HG03565 (cell line): ENCODE measurements around the gene KCNAB1.
A peak's percentile ranks its signal among the peaks of the same experiment; 100 is the strongest.

ENCODE experiments used
- ATAC-seq: cut with Tn5 transposase; IDR thresholded peaks from one replicate; pipeline ENCODE4 v1.9.1; 2021; ENCODE audit warnings: mild to moderate bottlenecking, moderate library complexity; ENCODE audit not compliant: unreplicated experiment

Gene KCNAB1

DNA sequence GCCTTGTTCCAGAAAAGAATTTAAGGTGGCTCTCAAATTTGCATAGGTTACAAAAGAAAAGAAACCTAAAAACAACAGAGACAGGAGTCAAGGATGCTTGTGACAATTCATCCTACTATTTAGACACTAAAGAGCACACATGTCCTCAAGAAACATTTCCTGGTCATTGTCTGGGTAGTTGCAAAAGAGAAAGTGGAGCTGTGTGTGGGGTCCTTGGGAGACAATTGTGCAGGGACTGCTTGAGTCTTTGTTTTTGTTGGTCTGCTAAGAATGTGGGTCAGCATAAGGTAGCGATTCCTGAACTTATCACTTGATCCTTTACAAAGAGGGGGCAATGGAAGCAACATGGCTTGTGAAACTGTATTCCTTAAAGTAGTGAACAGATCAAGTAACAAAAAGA lies 185.3 kb downstream of the KCNAB1 start:
- ATAC-seq: no peak

DNA sequence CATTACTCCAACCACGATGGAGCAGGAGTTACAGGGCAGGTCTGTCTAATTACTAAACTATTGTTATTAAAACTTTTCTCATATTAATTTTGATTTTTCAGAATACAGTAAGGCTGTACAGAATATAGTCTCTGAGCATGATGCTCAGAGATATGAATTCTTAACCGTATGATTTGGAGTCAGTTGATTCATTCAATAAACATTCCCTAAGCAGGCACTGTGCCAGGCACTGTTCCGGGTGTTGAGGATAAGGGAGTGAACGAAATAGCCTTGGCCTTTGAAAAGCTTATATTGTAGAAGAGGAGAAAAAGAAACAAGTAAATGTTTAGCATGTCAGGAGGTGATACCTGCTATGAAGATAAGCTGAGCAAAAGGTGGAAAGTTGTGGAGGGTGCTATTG lies 187.3 kb downstream of the KCNAB1 start:
- no peak for ATAC-seq

DNA sequence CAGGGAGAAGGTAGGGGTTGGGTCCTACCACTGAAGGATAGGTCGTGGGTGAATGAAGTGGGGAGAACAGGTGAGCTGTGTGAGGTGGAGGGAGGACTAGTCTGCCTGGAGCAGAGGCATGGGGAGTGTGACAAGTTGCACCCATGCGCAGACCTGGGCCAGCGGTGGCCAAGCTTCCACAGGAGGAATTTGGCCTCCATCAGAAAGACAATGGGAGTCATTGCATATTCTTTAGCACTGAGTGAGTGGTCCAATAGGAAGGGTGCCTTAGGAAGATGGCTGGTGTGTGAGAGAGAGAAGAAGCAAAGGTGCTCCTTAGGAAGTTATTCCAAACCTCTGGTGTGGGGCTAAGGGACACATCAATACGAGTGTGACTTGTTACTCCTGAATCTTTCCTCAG lies 191.1 kb downstream of the KCNAB1 start:
- no peak for ATAC-seq

DNA sequence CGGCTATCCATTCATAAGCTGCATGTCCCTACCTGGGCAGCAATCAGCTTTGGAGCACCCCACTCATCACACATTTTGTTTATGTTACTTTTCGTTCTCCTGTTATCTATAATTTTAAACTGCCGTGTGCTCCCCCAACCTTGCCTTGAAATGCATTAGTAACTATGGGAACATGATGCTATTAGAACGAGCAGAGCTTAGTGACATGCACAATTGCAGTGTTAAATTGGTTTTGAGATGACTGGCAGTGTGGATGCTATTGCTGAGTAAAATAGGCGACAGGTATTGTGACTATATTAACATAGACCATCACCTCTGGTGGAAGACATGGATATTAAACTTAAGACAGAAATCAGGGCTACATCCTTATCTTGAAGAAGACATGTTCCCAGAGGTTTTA lies 191.6 kb downstream of the KCNAB1 start:
- ATAC-seq: no peak

DNA sequence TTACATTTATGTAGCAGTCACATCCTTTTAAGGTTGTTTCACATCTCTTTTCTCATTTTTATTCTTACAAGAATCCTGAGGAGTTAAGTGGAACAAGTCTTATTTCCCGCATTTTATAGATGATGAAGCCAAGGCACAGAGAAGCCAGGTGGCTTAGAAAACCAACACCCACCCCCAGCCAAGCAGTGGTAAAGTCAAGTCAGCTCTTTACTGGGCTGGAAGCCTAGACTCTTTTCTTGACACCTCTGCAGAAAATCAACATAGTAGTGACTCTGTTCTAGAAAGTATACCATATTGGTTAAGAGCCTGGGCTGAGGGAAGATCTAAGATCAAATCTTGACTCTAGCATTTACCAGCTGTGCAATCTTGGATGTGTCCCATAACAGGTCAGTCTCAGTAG lies 195.7 kb downstream of the KCNAB1 start:
- no peak for ATAC-seq

DNA sequence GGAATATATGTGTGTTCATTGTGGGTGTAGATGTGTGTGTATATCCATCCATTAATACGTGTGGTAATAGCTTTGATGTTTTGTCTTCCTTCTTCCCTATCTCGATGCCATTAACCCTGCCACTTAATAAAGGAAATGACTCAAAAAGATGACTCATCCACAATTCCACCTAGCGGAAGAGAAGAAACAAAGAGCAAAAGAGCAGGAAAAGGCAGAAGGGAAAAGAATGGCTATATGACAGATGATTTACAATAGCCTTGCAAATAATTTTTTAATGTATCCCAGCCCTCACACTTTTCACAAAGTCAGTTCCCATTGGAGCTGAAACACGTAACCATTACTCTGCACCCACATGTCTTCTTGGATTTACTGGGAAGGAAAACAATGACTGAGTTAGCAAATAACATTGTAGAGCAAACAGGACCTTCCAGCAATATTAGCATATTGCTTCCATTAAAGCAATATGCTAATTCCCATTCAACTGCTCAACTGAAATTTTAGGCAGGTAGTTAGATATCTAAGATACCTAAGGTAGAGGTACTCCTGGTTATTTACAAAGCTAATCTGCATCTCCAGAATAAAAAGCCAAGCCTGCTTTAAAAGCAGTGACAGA lies 197.2 kb downstream of the KCNAB1 start:
- no peak for ATAC-seq

DNA sequence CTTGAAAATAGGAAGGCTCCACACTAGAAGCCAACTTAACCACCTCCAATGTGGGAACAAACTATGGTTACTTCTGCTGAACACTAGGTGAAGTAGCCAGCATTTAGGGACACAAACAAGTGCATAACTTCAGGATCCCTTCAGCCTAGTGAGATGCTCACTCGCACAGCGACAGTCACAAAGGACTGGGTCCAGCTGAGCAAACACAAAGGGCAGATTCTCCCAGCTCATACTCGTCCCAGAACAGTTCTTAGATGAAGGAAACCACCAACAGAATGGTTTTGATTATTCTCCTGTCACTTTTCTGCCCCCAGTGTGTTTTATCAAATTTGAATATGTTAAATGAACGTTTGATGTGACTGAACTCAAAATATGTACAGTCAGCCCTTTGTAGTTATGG lies 201.6 kb downstream of the KCNAB1 start:
- ATAC-seq: no peak

DNA sequence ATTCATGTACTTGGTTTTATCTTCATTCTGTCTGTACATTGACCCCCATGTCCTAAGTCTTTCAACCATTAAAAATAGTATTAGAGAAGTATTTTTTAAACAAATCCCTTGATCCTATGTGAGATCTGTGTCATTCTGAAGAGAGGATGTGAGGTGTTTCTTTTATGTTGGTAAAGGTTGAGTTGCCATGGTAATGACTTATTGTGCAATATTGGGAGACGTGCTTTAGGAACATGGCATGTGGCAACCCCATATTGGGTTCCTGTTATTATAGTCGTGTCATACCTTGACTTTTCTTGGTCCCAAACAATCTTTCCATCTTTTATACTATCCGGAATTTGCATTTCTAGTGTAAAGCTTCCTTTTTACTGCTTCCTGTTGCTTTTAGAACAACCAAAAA lies 203.1 kb downstream of the KCNAB1 start:
- ATAC-seq: no peak

DNA sequence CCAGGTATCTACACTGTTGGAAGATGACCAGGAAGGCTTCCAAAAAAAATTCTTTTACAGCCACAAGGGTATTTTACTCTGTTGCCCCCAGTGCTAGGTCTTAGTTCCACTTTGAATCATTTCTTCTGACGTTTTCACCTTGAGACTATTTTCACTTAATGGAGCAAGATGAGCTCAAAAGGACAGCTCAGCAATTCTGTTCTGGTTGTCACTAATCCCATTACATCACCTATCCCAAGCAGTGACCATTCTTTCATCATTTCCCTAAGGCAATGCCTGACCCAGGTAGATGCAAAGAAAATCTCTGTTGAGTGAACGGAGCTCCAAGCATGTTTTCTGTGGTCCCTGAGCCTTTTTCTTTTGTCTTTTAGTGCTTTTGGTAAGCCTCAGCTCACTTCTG lies 210.0 kb downstream of the KCNAB1 start:
- ATAC-seq: no peak

DNA sequence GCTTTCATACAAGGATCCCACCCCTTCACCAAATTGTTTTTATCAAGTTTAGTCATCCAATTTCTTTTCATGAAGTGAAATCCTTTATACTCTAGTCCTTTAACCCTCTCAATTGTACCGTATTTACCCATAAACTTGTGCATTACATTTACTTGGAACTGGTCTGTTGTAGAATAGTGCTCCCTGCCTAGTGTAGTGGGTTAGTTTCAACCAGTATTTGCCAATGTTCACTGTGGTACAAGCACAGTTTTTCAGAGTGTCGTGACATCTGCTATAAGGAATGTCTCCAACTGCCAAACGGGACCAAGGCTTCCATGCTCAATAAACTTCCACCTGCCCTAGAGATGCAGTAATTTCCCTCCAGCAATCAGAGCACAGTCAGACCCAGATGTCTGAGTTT lies 211.9 kb downstream of the KCNAB1 start:
- ATAC-seq: no peak

DNA sequence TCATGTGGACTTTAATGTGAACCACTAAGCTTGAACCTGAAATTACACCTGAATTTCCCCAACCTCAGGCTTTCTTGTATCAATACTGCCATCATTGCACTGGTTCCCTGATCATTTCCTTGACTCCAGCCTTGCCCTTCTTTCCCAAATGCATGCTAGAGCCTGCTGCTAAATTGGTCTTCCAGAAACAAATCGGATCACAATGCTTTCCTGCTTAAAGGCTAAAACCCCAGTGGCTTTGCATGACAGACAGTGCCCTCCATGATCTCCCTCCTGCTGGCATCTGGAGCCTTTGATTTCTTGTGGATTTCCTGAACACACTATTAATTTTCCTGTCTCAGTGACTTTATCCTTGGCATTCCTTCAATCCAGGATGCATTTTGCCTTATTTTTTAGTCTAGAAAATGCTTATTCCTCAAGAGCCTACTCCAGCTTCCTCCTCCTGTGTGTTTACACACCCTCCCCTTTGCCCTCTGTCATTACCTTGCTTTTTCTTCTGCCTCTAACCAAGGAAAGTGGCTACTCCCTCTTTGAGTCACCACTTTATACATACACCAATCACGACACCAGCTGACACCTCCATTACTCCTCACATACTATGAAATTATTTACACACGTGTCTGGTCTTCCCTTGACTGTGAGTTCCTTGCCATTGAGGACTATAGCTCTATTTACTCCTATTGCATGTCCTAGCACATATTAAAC lies 214.6 kb downstream of the KCNAB1 start:
- ATAC-seq: no peak

DNA sequence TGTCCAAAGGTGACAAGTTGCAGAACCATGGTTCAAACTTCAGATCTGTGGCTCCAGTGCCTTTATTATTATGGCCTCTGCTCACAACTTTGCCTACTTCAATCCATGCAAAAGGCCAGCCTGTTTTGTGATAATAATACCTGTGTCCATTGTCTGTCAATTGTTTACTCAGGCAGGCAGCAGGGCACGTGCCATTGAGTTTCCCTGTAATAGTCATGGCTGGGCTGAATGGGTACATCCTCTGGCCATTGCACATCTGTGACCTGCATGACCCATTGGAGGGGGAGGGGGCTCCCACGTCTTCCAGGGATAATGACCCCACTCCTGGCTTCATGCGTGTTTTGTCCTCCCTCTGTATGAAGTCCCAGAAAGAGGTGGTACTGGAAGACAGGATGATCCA lies 219.1 kb downstream of the KCNAB1 start:
- ATAC-seq: no peak

DNA sequence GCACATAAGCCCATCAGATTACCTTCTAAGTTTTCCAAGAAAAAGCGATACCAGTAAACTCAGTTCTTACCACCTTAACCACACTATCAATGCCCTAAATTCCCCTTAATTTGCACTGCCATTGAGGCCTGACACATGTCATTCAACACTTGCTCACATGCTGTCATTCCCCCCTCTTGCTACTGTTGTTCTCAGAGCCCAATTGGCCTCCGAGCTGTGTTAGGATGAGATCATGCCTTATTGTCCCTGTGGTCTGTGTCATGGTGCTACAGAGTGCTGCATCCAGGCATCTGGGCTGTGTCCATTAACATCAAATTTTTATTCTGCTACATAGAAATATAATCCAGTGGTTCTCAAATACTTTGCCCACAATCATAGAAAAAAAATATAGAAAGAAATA lies 221.0 kb downstream of the KCNAB1 start:
- no peak for ATAC-seq

DNA sequence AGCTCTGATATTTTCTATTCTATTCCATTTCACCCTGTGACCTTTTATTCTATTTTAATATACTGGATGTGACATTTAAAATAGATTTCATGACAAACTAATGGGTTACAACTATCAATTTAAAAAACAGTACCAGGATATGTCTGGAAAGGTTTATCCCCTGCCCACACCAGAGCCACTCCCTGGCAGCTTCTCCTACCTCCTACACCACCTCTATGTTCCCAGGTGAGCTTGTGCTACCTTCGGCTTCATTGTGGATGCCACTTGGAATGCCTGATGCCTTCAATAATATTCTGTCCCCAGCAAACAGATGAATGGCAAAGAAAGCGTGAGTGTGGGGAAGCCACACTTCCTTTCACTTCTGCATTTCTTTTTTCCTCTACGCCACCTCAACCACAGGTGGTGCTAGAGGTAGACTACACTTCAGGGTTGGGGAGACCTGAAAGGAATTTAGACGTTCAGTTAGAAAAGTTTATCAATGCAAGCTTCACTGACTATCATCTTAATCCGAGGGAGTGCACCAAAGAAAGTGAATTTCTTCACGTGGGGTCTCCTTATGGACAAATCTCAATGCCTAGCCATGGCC lies 221.5 kb downstream of the KCNAB1 start:
- ATAC-seq: peak; percentile 100

DNA sequence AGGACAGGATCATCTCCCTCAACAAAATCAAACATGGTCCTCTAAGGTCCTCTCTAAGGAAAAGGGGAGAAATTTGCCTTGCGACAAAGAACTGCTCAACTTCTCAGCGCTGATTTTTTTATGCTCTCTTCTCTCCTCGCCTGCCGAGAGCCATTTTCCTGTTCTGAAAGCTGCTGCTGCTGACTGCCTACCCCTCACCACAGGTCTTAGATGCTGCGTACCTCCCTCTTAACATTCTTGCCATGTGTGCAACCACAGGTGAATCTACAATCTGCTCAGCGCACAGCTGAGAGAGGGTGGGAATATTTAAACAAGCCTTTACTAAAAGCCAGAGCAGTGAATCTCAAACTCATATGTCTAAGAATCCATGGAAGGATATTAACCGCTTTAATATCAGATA lies 223.8 kb downstream of the KCNAB1 start:
- no peak for ATAC-seq

DNA sequence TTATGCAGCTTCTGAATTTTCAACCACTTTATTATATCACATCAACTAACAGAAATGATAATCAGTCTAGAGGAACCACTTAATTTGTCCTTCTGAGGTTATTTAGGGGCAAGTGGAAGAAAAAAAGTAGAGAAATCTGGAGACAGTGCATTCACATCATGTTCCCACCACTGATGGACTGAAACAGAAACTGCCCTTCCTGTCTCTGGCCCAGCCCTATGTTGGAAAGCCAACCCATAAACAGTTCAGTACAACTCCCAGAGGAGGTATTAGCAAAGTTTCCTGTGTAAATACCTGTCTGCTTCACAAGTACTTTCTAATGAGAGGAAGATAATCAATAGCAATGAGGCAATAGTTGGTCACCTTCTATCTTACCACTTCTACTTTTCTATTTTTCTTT lies 228.7 kb downstream of the KCNAB1 start:
- ATAC-seq: no peak

DNA sequence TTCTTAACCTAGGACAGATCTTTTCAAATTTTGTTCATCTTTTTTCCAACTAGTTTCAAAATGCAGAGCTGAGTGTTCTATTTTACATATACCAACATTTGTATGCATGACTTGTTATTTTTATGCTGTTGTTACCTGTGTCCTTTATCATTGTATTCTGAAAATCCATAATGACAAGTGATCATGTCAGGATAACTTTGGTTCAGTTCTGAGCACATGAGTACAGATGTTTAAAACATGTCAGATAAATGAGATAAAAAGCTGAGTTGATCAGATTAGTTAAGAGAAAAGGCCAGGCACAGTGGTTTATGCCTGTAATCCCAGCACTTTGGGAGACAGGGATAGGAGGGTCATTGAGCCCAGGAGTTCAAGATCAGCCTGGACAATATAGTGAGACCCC lies 229.6 kb downstream of the KCNAB1 start:
- no peak for ATAC-seq

DNA sequence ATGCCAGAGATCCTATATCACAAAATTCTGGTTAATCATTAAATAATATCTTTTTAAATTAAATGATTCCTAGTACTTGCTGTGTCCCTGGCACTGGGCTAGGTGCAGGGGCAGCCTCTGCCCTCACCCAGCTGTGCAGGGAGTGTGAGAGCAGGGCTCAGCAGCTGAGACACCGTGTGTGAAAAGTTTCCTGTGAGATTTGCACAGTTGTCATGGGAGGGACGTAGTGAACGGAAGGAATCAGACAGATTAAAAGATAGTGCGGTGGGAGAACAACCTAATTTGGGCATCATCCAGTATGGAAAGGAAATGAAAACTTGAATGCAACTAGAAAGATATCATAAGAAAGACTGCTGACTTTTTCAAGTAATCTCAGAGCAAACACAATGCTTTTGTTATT lies 230.4 kb downstream of the KCNAB1 start:
- no peak for ATAC-seq

DNA sequence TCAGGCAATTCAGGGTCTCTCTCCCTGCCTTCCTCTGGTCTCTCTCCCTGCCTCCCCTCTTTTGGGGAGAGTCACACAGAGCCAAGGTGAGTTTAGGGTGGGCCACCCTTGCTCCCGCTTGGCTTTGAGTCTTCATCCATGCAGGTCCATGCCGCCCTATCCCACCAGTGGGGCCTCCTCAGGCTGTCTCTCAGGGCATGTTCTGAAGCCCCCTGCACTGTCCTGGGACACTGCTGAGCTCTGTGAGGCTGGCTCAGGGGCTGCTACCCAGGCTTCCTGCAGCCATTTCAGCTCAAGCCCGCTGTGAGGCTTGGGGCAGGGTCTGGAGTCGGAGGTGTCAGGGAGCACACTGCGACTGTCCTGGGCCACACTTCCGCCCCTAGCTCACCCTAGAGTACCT lies 231.4 kb downstream of the KCNAB1 start:
- ATAC-seq: no peak

DNA sequence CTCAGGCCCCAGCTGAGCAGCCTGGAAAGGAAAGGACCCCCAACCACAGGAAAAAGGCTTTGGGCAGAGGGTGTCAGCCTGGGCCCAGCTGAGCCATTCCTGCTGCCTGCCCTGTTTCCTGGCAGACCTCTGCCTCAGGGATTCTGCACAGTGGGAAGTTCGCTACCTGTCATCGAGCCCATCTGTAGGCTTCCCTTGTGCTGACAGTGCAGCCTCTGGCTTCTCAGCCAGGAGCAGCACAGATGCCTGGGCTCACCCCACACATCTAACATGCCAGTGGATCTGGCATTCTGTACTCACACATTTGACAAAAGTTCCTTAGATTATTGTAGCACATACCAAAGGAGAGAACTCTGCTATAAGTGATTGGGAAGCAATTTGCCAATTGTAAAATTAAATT lies 232.3 kb downstream of the KCNAB1 start:
- ATAC-seq: no peak

DNA sequence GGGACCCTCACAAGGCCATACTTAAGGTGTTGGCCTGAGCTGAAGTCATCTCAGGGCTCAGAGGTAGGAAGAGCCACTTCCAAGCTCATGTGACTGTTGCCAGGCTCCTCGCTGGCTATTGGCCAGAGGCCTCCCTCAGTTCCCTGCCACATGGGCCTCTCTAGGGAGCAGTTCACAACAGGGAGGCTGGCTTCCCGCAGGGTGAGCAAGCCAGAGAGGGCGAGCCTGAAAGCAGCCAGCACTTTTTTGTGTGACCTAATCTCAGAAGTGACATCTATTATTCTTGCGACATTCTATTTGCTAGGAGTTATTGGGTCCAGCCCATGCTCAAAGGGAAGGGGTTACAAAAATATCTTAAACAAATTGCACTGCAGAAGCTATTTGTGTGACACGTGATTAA lies 233.2 kb downstream of the KCNAB1 start:
- no peak for ATAC-seq

DNA sequence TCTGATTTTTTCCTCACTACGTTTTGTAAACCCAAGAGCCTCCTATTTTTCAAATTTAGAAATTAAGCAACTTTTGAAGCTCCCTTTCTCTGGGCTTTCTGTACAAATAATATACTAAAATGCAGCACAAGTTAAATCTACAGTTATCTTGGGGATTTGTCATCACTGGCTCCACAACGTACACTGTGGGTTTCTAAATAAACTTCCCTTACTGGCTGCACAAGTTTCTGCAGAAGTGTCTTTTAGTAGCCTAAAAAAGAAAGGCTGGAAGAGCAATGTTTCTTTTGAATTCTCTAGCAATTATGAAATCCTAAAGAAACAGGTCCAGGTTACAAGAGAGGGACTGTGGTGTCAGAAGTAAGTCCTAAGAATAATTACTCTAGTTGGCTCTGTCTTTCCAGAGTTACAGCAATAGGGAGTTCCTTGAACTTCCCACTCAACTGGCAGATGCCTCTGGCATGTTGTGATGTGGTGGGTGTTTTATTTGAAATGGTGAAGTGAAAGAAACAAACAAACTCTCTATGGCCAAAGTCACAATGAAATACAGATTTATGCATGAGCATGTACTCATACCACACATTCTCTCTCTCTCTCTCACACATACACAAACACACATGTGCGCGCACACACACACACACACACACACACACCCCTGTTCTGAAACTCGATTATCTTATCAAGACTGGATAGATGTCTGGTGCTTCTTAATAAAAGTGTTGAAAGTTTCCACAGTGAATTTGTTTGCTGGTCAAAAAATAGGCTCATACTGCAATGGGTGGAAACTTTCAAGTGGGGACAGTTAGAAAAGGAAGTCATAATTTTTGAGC lies 236.4 kb downstream of the KCNAB1 start:
- no peak for ATAC-seq
